DMS114 treated with DMSO at 0.1 percent for 48 hours (cell line): ENCODE data around the gene SMAD1.

Experiments used
- DNase-seq: peaks from one replicate; lab custom pipeline; 2025; ENCODE audit not compliant: unreplicated experiment; lab: John Stamatoyannopoulos, UW

SMAD1 gene

GRCh38 chr4:145481164-145481941 lies at the start of gene SMAD1:
TSS of gene SMAD1 (plus strand) at chr4:145481853. CDS start at chr4:145514614, 32,761 bp downstream.
- peak; percentile 33 for DNase-seq

- no peak for DNase-seq
Observed at GRCh38 chr4:145433684-145434083, 48.0 kb upstream of the SMAD1 start.

- no peak for DNase-seq
Observed at GRCh38 chr4:145435646-145436045, 46.0 kb upstream of the SMAD1 start.

DNA sequence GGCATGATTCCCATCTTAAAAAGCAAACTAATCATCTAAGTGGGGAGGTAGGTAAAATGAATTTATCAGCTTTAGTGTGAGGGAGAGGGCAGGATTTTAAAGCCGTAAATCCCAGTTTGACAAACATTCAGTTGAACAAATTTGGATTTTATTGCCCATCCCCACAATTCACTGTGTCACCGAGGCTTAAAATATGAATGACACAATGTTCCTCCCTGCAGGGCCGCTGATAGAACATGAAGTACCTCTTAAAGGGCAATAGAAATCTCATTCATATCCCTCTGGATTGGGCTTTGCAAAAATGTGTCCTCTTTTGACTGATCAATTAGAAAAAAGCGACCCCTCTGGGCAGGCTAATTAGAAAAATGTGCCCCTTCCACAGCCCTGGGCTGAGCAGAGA lies 45.5 kb upstream of the SMAD1 start:
- DNase-seq, result no peak

GRCh38 chr4:145436796-145437195 lies 44.9 kb upstream of the SMAD1 start:
- no peak for DNase-seq

GRCh38 chr4:145437466-145437865 lies 44.2 kb upstream of the SMAD1 start:
- DNase-seq, result no peak

DNA sequence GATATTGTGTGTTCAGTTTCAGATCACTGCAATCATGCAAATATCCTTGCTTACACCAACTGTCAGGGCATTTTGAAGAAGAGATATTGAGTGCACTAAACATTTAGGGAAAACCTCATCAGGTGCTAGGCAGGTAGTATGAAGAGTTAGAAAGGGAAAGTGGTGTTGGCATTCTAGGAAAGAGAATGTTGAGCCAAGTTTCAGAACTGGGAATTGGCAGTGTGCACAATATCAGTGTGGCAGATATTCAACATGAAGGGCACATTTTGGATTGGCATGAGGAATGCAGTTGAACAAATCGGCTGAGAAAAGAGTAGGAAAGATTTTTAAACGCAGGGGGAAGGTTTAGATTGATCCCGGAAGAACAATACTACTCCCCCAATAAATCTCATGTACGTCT lies 43.4 kb upstream of the SMAD1 start:
- DNase-seq, result no peak

DNA sequence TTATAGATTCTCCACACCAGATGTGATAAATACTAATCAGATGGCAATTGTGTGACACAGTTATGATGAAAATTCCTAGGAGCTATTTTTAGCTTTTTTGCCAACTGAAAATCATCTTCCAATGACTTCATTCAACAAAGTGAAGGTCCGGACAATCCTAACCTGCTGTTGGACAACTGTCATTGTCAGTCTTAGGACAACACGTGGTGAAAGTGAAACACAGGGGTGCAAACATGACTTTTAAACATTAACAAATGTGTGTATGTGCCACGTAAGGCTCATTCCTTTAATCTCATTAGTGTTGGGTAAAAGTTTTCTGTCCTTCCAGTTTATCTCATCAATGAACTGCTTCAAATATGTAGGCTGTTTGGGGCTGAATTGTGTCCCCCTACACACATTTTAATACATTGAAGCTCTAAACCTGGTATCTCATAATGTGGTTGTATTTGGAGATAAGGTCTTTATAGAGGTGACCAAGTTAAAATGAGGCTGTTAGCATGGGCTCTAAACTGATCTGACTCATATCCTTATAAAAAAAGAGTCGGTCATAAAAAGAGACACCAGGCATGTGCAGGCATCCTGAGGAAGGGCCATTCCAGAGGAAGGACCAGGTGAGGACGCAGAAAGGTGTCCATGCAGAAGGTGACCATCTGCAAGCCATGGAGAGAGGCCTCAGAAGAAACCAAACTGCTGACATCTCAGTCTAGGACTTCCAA lies 41.2 kb upstream of the SMAD1 start:
- no peak for DNase-seq

- no peak for DNase-seq
Observed at GRCh38 chr4:145446184-145446583, 35.5 kb upstream of the SMAD1 start.

DNA sequence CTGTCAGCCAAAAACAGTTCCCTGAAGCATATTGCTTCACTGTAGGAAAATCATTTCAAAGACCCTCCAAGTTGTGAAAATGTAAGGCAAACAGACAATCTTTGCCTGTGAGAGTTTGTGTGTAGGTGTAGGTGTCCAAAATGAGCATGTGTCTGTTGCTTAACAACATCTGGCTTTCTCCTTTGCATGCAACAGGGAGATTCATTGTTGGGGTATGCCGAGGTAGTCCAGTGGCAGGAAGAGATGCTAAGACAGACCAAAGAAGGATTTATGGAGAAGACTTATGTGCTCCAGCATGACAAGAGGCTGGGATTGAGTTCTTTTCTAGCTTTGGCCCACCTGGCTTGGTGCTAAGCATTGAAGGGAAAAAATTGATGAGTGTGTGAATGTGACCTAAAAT lies 29.8 kb upstream of the SMAD1 start:
- no peak for DNase-seq

GRCh38 chr4:145452447-145453162 lies 29.0 kb upstream of the SMAD1 start:
- DNase-seq, result no peak

- no peak for DNase-seq
Observed at GRCh38 chr4:145453163-145453520, 28.5 kb upstream of the SMAD1 start.

GRCh38 chr4:145473203-145473602 lies 8.4 kb upstream of the SMAD1 start:
- DNase-seq, result no peak

GRCh38 chr4:145480257-145480656 lies 1.4 kb upstream of the SMAD1 start:
- DNase-seq, result no peak

DNA sequence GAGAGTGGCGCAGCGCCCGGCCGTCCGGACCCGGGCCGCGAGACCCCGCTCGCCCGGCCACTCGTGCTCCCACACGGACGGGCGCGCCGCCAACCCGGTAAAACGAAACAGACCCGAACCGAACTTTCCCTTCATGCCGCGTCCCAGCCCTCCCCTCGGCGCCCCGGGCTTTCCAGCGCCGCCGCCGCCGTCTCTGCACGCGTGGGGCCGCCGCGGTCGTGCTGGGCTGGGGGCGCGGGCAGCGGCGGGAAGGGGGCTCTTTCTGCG lies 222 bp downstream of the SMAD1 start:
- DNase-seq, result no peak

GRCh38 chr4:145482209-145483037 lies 770 bp downstream of the SMAD1 start:
- no peak for DNase-seq

DNA sequence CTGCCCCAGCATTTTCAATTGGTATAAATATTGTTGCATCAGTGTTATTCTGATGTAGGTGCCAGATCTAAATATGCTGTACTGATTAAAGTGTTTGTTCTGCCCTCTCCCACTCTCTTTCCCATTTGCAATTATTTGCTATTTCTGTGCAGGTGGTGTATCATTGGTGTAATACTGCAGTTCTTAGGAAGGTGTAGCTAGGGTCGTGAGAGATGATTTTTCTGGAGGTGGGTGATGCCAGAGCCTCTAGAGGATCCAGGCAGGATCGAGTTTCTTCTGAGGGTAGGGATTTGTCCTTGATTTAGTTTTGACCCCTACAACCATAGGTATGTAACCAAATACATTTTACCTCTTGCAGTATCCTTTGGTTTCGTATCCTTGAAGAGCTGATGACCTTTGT lies 1.9 kb downstream of the SMAD1 start:
- DNase-seq, result no peak

DNA sequence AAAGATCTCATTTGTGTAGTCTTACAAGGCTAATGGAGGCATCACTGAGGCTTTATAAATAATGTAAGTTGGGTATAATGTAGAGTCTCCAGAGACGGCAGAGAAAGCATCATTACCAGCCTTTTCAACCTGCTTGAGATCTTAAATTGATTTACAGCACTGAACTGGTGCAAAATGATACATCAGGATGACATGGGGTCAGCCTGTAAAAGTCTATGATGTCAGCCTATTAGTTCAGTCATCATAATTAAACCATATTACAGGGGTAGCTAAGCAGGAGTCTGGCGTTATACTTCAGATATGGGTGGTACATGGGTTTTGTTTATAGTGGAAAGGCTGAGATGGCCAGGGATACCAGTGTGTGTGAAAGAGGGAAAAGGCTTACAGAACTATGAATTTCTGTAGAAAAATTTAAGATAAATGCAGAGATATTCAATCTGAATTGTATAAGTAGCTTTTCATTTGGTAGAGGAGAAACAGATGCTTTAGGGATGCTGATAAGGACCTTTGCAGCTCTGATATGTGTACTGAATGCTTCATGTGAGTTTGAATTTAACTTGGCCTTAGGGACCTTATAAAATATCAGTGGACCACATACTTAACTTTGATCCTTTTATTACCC lies 2.7 kb downstream of the SMAD1 start:
- no peak for DNase-seq

- no peak for DNase-seq
Observed at GRCh38 chr4:145485120-145485519, 3.5 kb downstream of the SMAD1 start.

DNA sequence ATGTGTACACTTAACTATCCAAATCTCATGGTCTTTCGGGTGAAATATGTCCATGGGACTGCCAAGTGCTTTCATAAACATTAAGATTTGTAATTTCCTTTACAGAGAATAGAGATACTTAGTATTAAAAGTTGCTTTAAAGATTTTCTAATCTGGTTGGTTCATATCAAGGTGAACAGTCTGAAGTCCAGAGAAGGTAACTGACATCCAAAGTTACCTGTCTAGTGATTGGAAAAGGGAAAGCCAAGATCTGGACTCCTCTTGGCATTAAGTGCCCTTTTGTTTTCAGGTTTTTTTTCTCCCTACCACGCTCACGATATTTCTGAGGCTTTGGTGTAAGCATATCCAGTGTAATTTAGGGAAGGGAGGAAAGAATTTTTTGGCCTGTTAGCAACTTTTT lies 5.0 kb downstream of the SMAD1 start:
- no peak for DNase-seq

GRCh38 chr4:145487631-145488030 lies 6.0 kb downstream of the SMAD1 start:
- no peak for DNase-seq
